ENCODE measurements around the gene FAM83B.
"Not testable (repeated sequence)": the region's sequence is repeated elsewhere in the genome, so short reads cannot be mapped to it uniquely, and the experiment has no call there.

DNA sequence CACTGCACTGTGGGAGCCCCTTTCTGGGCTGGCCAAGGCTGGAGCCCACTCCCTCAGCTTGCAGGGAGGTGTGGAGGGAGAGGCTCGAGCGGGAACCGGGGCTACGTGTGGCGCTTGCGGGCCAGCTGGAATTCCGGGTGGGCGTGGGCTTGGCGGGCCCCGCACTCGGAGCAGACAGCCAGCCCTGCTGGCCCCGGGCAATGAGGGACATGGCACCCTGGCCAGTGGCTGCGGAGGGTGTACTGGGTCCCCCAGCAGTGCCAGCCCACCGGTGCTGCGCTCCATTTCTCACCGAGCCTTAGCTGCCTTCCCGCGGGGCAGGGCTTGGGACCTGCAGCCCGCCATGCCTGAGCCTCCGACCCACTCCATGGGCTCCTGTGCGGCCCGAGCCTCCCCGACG, 132.6 kb downstream of the FAM83B start:
- not testable (repeated sequence) for TF ChIP-seq CTCF (IDR thresholded peaks at IDR 0.05 in 4 of 5, conservative IDR thresholded peaks at IDR 0.05 in 1 of 5); POLR2A (IDR thresholded peaks at IDR 0.05)
